Fibroblast of skin of scalp (primary cell): Measurements from ENCODE around the gene ITGAX.
"Not testable (repeated sequence)": the region's sequence is repeated elsewhere in the genome, so short reads cannot be mapped to it uniquely, and the experiment has no call there.

ENCODE experiments used
- DNase-seq: peaks from one replicate; pipeline ENCODE4 v3.0.0-alpha.2; 2013

The ITGAX gene

DNA sequence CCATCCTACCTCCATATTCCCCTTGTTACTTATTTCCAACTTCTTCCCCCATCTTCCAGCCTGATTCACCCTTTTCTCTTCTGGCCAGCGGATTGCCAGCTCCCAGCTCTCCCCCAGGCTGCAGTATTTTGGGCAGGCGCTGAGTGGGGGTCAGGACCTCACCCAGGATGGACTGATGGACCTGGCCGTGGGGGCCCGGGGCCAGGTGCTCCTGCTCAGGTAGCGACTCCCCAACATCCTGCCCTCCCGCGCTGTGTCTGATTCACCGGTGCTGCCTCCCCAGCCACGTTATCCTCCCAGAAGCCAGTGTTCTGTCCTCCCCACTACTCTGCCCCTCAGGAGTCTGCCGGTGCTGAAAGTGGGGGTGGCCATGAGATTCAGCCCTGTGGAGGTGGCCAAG lies 57.8 kb downstream of the ITGAX start:
- DNase-seq, result no peak

DNA sequence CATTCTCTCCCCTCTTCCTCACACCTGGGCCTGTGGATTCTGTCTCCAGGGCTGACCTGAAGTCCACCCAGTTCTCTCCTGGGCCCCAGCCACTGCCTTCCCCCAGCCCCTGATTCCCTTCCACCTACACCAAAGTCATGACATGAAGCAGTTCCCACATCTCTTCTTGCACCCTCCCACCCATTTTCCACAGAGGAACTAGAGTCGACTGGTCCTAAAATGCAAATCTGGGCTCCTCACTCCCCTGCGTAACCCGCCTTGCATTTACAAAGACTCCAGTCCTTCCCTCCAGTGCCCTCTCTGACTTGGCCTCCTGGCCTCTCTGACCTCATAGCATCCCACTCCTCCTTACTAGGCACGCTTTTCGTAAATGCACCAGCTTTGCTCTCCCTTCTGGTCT lies 58.4 kb downstream of the ITGAX start:
- no peak for DNase-seq

DNA sequence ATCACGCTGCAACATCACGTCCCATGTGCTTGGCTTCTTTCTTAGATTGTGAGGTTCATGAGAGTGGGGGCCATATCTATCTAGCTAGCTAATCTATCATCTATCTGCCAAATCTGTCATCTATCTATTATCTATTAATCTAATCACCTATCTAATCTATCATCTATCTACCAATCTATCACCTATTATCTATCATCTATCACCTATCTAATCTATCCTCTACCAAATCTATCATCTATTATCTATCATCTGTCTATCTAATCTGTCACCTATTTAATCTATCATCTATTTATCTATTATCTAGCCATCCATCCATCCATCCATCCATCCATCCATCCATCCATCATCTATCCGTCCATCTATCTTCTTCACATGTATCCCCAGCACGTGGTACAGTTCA lies 59.0 kb downstream of the ITGAX start:
- no peak for DNase-seq

- no peak for DNase-seq
These were observed 59.7 kb downstream of the ITGAX start for GRCh38 chr16:31414706-31415105.

DNA sequence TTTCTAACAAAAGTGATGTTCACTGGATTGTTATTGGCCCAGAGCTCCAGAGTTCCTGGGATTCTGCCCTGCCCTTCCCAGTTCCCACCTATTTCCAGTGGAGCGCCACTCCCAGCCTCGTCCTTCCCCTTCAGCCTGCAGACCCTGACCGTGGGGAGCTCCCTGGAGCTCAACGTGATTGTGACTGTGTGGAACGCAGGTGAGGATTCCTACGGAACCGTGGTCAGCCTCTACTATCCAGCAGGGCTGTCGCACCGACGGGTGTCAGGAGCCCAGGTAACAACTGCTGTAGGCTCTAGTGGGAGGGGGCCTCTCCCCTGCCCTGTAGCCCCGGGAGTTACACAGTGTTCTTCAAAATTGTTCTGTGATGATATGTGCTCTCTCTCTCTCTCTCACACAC lies 61.4 kb downstream of the ITGAX start:
- no peak for DNase-seq

DNA sequence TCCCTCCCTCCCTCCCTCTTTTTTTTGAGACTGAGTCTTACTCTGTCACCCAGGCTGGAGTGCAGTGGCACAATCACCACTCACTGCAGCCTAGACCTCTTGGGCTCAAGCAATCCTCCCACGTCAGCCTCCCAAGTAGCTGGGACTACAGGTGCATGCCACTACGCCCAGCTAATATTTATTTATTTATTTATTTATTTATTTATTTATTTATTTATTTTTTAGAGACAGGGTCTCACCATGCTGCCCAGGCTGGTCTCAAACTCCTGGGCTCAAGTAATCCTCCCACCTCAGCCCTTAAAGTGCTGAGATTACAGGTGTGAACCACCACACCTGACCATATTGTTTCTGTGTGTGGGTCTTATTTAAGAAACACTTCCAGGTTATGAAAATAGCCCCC lies 62.1 kb downstream of the ITGAX start:
- DNase-seq, result not testable (repeated sequence)

- DNase-seq, result no peak
These were observed 62.9 kb downstream of the ITGAX start for GRCh38 chr16:31417916-31418315.

- no peak for DNase-seq
These were observed 65.1 kb downstream of the ITGAX start for GRCh38 chr16:31420037-31420436.

- DNase-seq, result no peak
These were observed 66.6 kb downstream of the ITGAX start for GRCh38 chr16:31421587-31421986.

GRCh38 chr16:31423241-31423640 lies 68.3 kb downstream of the ITGAX start:
- no peak for DNase-seq

DNA sequence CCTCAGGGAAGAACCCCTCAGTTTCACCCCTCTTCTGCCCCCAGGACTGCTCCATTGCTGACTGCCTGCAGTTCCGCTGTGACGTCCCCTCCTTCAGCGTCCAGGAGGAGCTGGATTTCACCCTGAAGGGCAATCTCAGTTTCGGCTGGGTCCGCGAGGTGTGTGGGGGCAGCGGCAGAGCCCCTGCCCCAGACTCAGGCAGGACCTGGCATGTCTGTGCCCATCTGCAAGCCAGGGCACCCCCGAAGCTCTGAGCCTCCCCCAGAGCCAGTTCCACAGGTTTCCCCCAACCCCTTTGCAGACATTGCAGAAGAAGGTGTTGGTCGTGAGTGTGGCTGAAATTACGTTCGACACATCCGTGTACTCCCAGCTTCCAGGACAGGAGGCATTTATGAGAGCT lies 68.8 kb downstream of the ITGAX start:
- no peak for DNase-seq

DNA sequence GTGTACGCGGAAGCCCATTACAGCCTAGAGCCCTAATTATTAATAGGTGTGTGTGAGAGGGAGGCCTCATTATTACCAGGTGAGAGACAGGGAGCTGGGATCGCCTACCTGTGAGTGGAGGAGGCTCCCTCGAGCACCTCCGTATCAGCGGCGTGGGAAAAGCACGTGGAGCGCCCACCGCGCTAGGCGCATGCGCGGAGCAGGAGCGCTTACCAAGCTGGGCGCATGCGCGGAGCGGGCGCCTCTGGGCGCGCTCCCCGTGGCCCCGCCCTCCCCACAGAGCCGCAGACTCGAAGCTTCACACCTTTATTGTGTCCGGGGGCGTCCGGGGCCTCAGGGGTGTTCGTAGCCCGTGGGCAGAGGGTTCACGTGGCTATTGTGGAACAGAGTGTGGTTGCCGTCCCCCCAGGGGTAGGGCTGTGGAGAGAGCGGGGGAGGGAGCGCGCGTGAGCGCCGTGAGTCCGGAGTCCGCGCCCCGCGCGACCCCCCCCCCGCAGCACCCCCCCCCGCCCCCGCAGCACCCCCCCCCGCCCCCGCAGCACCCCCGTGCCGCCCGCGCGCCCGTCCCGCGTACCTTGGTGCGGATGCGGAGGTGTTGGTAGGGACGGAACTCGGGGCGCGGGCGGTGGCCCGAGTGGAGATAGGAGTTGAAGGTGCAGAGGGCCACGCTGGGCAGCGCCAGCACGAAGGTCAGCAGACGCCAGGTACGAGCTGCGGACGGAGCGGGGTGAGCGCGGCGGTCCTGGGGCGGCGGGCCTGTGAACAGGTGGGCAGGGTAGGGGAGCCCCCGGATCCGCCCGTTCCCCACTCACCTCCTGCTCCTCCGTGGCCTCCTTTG lies 72.7 kb downstream of the ITGAX start:
- peak; percentile 55 for DNase-seq

GRCh38 chr16:31428279-31428597 lies 73.3 kb downstream of the ITGAX start, which contains the start of gene COX6A2:
COX6A2 (minus strand) TSS chr16:31428360; CDS start chr16:31428325, 35 bp downstream.
- DNase-seq, result no peak

GRCh38 chr16:31428638-31429247 lies 73.8 kb downstream of the ITGAX start:
- DNase-seq, result no peak

DNA sequence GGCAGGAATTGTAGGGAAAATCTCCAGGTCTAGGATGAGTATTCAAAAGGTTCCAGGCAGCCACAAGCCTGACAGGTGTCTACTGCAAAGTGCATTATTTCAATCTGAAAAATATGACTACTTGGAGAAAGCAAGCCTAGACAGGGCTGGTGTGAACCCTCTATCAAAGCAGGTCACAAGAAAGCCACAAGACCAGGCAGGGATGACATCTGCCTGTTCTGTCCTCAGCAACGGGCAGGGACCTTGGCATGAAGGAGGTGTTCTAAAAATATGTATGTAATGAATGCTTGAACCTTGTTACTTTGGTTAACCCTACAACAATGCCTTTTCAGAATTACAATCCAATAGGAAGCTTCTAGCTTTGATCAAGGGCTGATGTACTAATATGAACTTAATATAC lies 74.3 kb downstream of the ITGAX start:
- DNase-seq, result no peak

DNA sequence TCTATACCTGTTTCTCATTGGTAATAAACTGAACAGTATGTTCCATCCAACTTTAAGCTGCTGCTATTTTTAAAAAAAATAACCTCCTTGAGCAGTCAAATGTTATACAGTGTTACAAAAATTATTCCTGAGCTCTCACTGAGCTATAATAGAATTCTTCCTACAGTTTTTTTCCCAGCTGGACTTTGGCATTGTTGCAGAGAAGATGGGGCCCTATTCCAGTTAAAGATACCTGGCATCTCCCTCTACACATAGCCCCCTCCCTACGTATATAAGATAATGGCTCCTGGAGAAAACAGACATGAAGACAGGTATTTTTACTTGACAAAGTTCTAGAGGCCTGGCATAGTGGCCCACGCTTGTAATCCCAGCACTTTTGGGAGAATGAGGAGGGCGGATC lies 74.8 kb downstream of the ITGAX start:
- no peak for DNase-seq

DNA sequence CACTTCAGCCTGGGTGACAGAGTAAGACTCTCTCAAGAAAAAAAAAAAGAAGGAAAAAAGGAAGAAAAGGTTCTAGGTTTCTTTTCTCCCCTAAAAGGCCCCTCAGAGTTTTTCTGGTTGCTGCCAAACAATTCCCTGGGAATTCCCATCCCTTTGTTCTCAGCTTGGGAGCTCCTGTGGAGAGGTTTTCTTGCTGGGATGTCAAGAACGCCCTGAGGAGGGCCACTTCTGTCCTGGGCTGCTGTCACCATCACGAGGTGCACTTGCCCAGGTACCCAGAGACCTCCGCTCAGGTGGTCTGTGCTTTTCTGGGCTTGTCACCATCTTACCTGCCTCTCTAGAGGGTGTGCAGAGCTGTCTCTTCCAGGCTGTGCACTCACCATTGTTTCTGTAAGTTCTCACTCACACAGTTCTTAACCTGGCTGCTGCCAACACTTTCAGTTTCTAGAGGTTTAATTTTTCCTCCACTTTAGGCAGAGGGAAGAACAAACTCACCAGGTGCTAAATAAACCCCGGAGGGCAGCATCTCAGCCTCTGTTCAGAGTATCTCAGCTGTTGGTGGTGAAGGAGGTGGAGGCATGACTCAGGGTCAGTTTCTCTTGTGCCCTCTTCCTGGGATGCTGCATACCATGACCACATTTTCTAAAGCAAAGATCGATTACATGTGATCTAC lies 75.5 kb downstream of the ITGAX start:
- no peak for DNase-seq
